GM18909 (cell line): ENCODE measurements around the gene ARMH4.

ENCODE experiments used
- ATAC-seq: cut with Tn5 transposase; IDR thresholded peaks from one replicate; pipeline ENCODE4 v1.9.1; 2021; ENCODE audit warnings: mild to moderate bottlenecking; ENCODE audit not compliant: unreplicated experiment, poor library complexity

The ARMH4 gene

DNA sequence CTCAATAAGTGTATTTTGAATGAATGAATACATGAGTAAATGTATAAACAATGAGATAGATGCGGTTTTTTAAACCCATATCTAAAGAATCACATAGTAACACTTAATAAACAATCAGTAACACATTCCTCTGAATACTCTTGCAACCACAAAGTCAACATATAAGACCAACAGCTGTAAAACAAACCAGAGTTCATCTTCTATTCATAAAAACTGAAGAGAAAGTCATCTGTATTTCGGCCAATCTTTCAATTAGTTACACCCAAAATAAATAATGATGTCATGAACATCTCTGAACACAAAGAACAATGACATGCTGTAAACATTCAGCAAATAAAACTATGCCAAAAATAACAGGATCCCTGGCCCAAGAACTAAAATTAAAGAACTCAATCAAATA is 47.2 kb downstream of the ARMH4 start:
- ATAC-seq = no peak

DNA sequence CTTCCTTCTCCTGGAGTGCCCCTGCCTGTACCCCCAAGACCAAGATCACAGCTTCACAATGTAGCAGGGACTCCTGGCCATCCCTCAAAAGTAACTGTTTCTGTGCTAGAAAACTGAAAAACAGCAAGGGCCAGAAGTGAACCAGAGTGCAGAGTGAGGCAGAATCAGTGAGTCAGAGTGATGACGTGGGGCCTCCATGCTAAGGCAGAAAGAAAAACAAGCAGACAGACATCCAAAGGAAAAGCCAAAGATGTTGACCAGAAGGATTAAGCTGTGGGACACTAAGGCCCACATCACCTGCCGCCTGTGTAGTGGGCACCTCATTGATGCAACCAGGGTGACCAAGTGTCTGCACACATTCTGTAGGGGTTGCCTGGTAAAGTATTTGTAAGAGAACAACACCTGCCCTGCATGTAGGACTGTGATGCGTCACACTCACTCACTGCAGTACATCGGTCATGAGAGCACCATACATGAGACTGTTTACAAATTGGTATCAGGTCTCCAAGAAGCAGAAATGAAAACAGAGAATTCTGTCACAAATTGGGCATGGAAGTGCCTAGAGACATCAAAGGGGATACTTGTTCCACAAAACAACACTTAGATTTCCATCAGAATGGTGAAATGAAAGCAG is 51.2 kb downstream of the ARMH4 start:
- no peak for ATAC-seq

DNA sequence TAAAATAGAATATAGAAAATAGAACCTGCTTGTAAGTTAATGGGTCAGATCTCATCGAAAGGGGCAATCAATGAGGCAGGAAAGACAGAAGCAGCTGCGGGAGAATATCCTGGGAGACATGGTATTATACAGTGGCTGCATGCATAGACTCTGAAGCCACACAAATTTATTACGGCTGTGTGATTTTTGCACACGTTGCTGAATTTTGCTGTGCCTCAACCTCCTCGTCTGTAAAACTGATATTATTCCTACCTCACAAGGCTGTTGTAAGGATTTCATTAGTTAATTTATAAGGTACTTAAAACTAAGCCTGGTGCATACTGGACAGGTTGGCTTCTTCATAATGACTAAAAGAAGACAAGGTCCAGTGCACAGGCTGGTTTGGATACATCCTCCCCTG is 52.3 kb downstream of the ARMH4 start:
- no peak for ATAC-seq

- no peak for ATAC-seq
Measured at GRCh38 chr14:58098507-58098906, 53.5 kb downstream of the ARMH4 start.

DNA sequence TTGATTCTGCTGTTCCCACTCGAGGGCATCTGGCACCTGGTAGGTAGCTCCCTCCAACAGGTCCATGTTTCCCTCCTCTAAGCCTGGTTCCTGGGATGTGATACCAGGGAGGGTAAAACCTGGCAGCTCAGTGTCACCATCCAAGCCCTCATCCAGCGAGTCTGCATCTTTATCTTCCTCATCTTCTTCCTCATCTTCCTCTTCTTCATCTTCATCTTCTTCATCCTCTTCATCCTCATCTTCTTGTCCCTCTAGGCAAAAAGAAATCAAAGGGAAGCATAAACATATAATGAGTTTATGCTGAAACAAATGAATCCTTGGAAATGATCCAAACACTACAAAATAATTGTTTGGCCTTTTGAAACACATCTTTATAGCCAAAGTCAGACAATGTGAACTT is 55.3 kb downstream of the ARMH4 start:
- no peak for ATAC-seq

- no peak for ATAC-seq
Measured at GRCh38 chr14:58091883-58092630, 60.0 kb downstream of the ARMH4 start.

- ATAC-seq = no peak
Measured at GRCh38 chr14:58089612-58090011, 62.4 kb downstream of the ARMH4 start.

DNA sequence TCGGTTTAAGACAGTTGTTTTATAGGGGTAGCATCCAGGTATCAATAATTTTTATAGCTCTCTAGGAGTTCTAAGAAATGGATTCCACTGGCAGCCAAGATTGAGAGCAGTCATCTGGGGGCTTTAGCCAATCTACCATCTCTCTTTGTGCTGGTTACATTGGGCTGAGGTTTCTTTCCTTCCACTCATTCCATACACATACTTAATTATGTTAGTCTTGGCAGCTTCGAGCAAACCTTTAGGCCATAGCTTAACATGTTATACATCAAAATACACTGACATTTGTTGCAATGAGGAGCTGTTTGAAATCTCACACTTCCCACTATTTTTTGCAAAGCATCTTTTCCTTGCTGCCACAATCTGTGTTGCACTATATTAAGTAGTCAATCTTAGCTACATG is 63.1 kb downstream of the ARMH4 start:
- ATAC-seq = no peak

- no peak for ATAC-seq
Measured at GRCh38 chr14:58085877-58086276, 66.1 kb downstream of the ARMH4 start.

GRCh38 chr14:58082491-58083098 is 69.4 kb downstream of the ARMH4 start:
- no peak for ATAC-seq

DNA sequence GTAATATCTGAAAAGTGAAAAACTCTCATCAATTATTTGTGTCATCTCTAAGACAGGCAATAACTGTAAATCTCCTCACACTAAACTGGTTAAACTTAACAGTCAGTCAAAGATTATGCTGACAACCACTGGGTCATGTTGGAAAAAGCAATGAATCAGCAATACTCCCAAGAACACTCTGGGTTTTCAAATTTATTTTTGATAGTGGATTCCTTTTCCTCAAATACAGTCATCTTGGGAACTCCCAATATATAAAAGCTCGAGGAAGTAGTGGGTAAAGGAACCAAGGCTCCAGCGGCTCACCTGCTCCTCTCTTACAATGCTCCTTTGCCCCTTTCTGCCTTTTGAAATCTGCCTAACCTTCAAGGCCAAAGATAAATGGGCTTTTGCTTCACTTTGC is 70.0 kb downstream of the ARMH4 start:
- ATAC-seq = no peak

GRCh38 chr14:58078471-58078870 is 73.5 kb downstream of the ARMH4 start:
- ATAC-seq = no peak

DNA sequence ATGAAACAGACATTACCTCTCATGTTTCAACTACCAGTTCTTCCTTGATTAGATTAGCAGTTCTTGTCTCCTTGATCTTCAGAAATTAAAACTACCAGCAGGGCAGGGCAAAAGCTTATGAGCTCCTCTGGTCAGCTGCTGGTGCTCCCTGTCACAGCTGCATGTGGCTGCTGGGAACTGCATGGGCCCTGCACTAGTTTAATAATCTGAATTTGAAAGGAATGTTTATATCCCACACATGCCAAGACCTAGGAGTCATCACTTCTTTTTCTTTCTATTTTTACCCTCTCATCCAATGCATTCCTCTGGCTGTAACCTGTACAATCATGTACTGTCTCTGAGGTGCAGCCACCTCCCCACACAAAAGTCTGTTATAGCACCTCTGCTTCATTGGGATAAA is 73.9 kb downstream of the ARMH4 start:
- ATAC-seq = no peak

GRCh38 chr14:58077621-58078020 is 74.4 kb downstream of the ARMH4 start:
- ATAC-seq = no peak

GRCh38 chr14:58073516-58073915 is 78.5 kb downstream of the ARMH4 start:
- ATAC-seq = no peak

GRCh38 chr14:58072288-58073071 is 79.5 kb downstream of the ARMH4 start:
- peak; percentile 75 for ATAC-seq

GRCh38 chr14:58071341-58071740 is 80.7 kb downstream of the ARMH4 start:
- ATAC-seq = no peak

DNA sequence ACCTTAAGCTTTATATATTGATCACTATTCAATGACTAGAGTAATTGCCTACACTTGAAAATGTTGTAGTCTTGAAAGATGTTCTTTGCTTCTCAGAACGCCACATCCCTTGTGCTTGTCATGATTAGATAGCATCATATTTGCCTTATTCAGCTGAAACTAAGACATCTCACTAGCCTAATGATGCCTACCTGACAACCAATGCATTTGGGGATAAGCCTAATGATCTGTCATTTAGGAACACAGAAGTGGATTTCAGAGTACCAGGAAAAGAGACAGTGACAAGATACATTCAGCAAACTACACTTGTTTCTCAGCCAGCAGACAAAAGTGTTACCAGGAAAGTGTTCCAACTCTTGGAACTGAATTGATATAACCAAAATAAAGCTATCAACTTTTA is 83.7 kb downstream of the ARMH4 start:
- no peak for ATAC-seq

- ATAC-seq = no peak
Measured at GRCh38 chr14:58066115-58066514, 85.9 kb downstream of the ARMH4 start.

- no peak for ATAC-seq
Measured at GRCh38 chr14:58061581-58061980, 90.4 kb downstream of the ARMH4 start.

DNA sequence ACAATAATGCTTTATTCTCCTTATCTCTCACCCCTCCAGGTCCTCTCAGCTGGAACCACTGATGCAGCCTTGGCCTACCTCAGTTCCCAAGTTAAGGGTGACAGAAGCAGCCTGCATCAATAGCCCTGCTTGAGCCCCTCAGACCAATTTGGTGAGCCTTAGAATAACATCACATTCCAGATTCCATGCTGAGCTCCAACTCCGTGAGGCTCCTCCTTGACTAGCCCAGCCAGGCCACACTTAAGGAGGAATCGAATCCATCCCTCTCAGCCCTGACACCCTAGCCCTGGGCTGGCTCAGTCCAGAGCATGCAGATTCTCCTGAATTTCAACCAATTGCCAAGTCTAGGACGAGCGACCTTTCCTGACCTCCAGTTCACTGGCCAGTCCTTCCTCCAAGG is 91.1 kb downstream of the ARMH4 start:
- ATAC-seq = no peak
